GM06990 (cell line): Measurements from ENCODE around the gene ZNG1C.
"Not testable (repeated sequence)": the region's sequence is repeated elsewhere in the genome, so short reads cannot be mapped to it uniquely, and the experiment has no call there.

Experiments
- DNase-seq: peaks from one replicate; pipeline ENCODE4 v3.0.0-alpha.2; 2011; ENCODE audit not compliant: insufficient read length; ENCODE audit errors: extremely low read depth
- H3K27me3 ChIP-seq: replicated peaks from 2 replicates; pipeline ENCODE4 v1.6.0; 2011; ENCODE audit warnings: low read length; ENCODE audit not compliant: control insufficient read depth, insufficient read depth
- H3K36me3 ChIP-seq: 2 replicates; pipeline ENCODE4 v1.5.1; 2011; ENCODE audit warnings: low read length; ENCODE audit not compliant: control insufficient read depth, insufficient read depth
- H3K4me3 ChIP-seq: replicated peaks from 2 replicates; pipeline ENCODE4 v1.5.1; 2011; ENCODE audit warnings: low read depth, mild to moderate bottlenecking, control low read depth, low read length

The ZNG1C gene

GRCh38 chr9:68241683-68242082 is at the start of gene ZNG1C:
ZNG1C (plus strand) TSS chr9:68241983; CDS start chr9:68242032, 49 bp downstream.
- not testable (repeated sequence) for DNase-seq, H3K36me3 ChIP-seq, H3K27me3 ChIP-seq, H3K4me3 ChIP-seq

- not testable (repeated sequence) for H3K4me3 ChIP-seq, H3K36me3 ChIP-seq, DNase-seq, H3K27me3 ChIP-seq
These were observed 654 bp downstream of the ZNG1C start for GRCh38 chr9:68242437-68242836.

- H3K4me3 ChIP-seq, DNase-seq, H3K27me3 ChIP-seq, H3K36me3 ChIP-seq: not testable (repeated sequence)
These were observed 39.3 kb downstream of the ZNG1C start for GRCh38 chr9:68281041-68281440.

GRCh38 chr9:68302567-68302966 is 60.8 kb downstream of the ZNG1C start, which contains the start of gene FOXD4L3:
FOXD4L3 (plus strand) TSS chr9:68302867; CDS start chr9:68302952, 85 bp downstream.
- H3K27me3 ChIP-seq, H3K4me3 ChIP-seq, H3K36me3 ChIP-seq, DNase-seq: not testable (repeated sequence)

GRCh38 chr9:68303771-68304170 is 62.0 kb downstream of the ZNG1C start:
- not testable (repeated sequence) for H3K4me3 ChIP-seq, H3K36me3 ChIP-seq, DNase-seq, H3K27me3 ChIP-seq

- H3K27me3 ChIP-seq, H3K4me3 ChIP-seq, DNase-seq, H3K36me3 ChIP-seq: not testable (repeated sequence)
These were observed 62.4 kb downstream of the ZNG1C start for GRCh38 chr9:68304212-68304611.

- not testable (repeated sequence) for DNase-seq
These were observed 63.0 kb downstream of the ZNG1C start for GRCh38 chr9:68304777-68305176.

GRCh38 chr9:68305680-68306285 is 64.0 kb downstream of the ZNG1C start:
- not testable (repeated sequence) for H3K36me3 ChIP-seq, DNase-seq, H3K27me3 ChIP-seq, H3K4me3 ChIP-seq

More at GRCh38 chr9:68304777-68305176, 63.0 kb downstream of the ZNG1C start:
- not testable (repeated sequence) for H3K27me3 ChIP-seq, H3K36me3 ChIP-seq, H3K4me3 ChIP-seq

GRCh38 chr9:68306391-68306964 is 64.7 kb downstream of the ZNG1C start:
- not testable (repeated sequence) for H3K27me3 ChIP-seq, DNase-seq, H3K4me3 ChIP-seq, H3K36me3 ChIP-seq

- not testable (repeated sequence) for DNase-seq, H3K4me3 ChIP-seq, H3K27me3 ChIP-seq, H3K36me3 ChIP-seq
These were observed 65.3 kb downstream of the ZNG1C start for GRCh38 chr9:68307127-68307526.

- not testable (repeated sequence) for H3K27me3 ChIP-seq, H3K36me3 ChIP-seq, H3K4me3 ChIP-seq, DNase-seq
These were observed 65.9 kb downstream of the ZNG1C start for GRCh38 chr9:68307654-68308053.

GRCh38 chr9:68311208-68311607 is 69.4 kb downstream of the ZNG1C start:
- H3K36me3 ChIP-seq, H3K27me3 ChIP-seq, DNase-seq, H3K4me3 ChIP-seq: not testable (repeated sequence)

- DNase-seq, H3K36me3 ChIP-seq, H3K4me3 ChIP-seq, H3K27me3 ChIP-seq: not testable (repeated sequence)
These were observed 76.4 kb downstream of the ZNG1C start for GRCh38 chr9:68318209-68318608.

GRCh38 chr9:68323749-68324148 is 82.0 kb downstream of the ZNG1C start:
- H3K27me3 ChIP-seq, H3K4me3 ChIP-seq, H3K36me3 ChIP-seq, DNase-seq: not testable (repeated sequence)

GRCh38 chr9:68324518-68324917 is 82.7 kb downstream of the ZNG1C start:
- H3K36me3 ChIP-seq, H3K4me3 ChIP-seq, H3K27me3 ChIP-seq, DNase-seq: not testable (repeated sequence)
